ENCODE results near the gene SUMO4.

SUMO4 gene

DNA sequence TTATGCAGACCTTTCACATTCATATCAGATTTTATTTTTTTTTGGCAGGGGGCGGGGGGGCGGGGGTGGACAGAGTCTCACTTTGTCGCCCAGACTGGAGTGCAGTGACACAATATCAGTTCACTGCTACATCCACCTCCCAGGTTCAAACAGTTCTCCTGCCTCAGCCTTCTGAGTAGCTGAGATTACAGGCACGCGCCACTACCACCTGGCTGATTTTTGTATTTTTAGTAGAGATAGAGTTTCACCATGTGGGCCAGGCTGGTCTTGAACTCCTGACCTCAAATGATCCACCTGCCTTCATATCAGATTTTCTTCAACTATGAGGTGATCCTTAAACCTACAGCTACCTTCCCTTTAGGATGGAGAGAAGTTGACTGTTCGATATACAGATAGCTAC is 8.0 kb upstream of the SUMO4 start:
- no peak for DNase-seq

DNA sequence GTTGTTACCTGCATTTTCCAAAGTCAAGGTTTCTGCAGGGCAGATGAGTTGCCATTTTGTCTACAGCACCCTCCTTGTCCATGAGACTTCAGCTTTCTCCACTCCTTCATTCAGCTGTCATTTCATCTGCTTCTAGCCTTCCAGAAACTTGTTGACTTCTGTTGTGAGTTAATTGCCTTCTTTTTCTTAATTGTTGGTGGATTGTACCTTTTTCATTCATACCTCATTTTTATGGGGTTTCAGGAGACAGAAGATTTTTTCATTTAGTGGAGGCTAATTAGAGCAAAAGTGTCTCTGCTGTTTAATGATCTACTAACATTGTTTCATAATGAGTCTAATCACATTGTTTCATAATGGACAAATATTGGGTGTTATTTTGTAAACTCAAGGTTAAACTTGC is 7.5 kb upstream of the SUMO4 start:
- no peak for DNase-seq

DNA sequence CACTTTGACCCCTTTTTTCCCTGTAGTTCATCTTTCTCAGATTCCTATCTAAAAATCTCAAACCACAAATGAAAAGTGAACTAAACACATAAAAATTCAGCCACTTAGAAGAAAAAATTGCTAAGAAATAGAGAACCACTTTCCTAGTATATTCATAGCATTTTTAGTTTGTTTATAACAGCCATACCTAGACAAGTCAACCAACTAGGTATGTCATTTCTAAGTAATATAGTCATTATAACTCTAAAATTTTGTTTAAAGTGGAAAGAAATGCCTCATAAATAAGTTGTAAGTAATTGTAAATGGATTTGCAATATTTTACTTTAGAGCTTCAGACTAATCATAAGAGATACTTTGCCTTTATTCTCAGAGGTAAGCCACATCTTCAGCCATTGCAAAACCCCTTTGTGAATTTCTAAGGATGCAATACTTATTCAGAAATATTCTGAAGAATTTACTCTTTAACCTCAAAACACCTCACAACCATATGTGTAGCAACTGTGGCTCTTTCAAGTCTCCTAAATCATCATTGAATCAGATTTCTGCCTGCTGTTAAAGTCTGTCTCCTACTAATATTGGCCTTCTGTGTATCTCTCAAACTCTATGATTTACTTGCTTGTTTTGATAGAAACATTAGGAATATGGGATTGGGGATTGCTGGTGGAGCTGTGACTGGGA is 6.9 kb upstream of the SUMO4 start:
- DNase-seq: no peak

DNA sequence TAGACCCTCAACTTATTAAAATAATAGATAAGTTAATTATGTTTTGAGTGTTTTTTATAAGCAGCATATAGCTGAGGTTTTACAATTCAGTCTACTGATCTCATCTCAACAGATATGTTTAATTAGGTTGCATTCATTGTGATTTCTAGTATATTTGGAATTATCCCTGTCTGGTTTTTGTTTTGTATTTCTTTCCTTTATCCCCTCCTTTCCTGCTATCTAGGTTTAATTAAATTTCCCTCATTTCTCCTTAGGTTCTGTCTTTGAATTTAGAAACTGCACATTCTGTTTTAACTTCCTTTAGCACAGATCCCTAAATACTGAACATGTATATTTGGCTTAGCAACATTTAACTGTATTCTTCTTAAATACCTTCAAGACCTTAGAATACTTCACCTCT is 4.9 kb upstream of the SUMO4 start:
- DNase-seq: no peak

DNA sequence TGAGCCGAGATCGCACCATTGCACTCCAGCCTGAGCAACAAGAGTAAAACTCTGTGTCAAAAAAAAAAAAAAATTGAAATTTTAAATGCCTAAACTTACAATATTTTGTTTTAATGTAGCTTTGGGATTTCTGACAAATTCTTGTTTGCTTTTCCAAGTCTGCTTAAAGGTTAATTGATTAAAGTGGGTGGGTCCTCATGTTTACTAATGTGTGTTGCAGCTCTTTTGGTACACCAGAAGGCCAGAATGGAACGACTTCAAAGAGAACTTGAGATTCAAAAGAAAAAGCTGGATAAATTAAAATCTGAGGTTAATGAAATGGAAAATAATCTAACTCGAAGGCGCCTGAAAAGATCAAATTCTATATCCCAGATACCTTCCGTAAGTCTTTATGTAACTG is 2.7 kb upstream of the SUMO4 start:
- DNase-seq: no peak

DNA sequence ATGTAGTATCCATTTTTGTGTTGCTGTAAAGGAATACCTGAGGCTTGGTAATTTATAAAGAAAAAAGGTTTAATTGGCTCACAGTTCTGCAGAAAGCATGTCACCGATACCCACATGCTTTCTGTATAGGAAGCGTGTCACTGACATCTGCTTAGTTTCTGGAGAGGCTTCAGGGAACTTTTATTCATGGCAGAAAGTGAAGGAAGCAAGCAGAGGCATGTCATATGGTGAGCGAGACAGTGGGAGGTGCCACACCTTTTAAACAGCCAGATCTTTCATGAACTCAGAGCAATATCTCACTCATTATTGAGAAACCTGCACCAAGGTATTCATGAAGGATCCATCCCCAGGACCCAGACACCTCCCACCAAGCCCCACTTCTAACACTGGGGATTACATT is 3.5 kb downstream of the SUMO4 start:
- no peak for DNase-seq

DNA sequence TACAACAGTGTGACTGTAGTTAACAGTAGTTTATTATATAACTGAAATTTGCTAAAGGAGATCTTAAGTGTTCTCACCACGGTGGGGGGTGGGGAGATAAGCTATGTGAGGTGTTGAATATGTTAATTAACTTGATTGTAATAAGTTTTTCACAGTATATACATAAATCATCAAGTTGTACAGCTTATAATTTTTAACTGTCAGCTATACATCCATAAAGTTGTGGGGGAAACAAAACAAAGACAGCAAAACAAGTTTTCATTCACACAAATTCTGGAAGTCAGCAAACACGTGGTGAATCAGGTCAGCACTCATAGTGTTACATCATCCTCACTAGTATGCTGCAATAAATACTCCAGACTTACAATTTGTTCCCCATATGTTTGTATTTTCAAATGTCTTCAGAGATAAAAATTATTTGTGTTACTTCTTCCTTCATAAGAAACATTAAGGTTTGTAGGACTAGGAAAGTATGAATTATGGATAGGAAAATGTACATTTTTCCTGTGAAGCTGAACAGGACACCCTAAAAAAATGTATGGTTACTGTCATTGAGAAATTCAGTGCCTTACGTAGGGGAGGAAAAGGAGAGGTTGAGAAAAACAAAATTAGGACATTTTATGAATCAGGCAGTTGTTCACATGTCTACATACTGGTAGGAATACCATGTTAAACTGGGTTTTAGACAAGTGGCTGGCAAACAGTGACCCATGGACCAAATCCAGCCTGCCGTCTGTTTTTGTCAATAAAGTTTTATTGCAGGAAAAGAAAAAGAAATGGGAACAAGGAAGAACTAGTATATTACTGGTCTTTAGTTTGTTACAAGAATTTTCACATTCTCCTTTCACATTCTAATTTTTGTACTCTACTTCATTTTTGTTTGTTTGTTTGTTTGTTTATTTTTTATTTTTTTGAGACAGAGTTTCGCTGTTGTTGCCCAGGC is 6.0 kb downstream of the SUMO4 start:
- DNase-seq: no peak

DNA sequence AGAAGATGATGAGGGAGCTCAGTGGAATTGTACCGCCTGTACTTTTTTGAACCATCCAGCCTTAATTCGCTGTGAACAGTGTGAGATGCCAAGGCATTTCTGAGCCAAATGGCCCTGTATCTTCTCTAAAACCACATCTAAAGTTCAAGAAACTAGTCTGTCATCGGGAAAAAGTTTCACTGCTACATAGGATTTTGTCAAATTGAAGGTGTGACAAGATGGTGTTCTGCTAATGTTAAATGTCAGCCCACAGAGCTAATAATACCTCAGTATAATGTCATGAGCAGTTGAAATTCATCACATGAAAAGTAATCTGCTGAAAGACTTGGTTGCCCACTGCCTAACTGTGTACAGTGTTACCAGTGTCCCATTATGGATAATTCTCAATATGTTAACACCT is 9.6 kb downstream of the SUMO4 start:
- no peak for DNase-seq

DNA sequence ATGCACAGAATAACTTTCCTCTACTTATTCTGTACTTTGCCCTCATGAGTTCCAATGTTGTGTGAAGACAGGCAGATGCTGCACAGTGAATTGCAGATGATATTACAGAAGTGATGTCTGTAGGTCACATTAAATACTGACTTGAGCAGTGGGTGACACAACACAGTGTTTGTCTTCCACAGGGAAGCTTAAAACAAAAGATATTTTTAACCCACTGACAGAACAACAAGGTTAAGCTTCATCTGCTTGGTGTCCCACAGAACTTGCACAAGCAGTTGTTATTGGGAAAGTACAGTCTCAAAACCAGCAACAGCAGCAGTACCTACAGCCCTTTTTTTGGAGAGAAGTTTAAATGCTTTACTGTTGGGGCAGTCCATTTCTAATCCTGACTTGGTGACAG is 10.5 kb downstream of the SUMO4 start:
- DNase-seq: no peak

DNA sequence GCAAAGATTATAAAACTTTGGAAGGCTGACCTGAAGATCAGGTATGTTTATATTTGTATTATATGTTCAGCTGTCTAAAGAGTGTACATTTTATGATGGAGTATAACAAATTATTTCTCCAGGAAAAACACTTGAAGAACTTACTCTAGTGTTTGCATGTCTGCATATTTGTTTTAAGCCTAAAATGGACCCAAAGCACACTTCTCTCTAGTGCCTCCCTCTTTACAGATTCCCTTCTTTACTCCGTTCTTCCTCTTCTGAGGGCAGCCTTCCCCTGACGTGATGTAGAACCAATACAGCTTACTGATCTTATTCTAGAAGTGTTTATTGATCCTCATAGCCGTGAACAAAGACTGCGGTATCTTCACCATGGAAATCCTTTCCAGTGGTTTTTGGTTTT is 13.9 kb downstream of the SUMO4 start:
- DNase-seq: no peak

DNA sequence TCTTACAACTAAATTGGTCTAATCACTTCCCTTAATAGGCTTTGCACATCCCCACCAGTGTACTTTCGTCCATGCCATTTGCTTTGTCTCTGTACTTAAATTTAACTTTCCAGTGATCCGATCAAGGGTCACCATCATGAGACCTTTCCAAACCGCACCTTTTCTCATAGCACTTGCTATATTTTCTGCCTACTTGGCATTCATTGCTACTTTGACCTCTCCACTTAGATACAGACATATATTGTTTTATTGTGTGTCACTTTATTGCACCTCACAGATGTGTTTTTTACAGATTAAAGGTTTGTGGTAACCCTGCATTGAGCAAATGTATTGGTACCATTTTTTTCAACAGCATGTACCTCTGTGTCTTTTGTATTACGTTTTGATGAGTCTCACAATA is 14.8 kb downstream of the SUMO4 start:
- no peak for DNase-seq

DNA sequence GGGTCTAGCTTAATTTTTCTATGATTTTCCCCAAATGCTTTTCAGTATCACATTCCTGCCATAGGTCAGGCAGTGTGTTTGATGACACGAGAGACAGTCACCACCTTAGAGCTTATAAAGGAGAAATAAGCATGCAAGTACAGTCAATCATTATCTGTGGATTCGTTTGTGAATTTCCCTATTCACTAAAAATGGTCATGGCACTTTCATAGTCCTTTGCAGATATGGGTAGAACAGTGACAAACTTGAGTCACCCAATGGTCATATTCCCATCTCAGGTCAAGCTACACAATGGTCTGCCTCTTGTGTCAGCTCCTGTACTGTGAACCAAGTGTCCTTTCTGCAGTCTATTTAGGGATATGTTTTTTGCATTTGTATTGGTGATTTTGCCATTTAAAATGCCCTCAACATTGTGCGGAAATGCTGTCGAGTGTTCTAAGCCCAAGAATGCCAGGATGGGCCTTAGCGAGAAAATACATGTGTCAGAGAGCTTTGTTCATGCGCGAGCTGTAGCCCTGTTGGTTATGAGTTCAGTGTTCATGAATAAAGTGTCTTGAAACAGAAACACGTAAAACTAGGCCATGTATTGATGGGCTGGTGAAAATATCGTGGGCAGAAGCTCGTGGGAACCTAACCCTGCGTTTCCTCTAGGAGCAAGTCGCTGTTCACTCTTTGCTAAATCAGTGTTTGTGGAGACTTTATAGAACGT is 19.8 kb downstream of the SUMO4 start:
- DNase-seq: no peak

DNA sequence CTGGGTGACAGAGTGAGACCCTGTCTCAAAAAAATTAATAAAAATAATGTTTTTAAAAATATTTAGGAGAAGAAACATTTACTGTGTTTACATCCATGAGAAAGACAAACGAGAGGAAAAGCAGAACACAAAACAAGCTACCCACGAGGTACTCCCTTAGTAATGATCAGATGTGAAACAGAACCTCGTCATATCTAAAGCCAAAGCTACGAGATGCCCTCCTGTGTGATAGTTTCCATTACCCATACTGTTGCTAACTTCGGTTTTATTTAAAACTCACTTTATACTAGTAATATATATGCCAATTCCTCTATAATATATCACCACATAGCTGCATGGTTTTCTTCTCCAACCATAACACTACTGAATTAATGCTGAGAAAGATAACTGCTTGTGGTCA is 21.1 kb downstream of the SUMO4 start:
- DNase-seq: no peak

DNA sequence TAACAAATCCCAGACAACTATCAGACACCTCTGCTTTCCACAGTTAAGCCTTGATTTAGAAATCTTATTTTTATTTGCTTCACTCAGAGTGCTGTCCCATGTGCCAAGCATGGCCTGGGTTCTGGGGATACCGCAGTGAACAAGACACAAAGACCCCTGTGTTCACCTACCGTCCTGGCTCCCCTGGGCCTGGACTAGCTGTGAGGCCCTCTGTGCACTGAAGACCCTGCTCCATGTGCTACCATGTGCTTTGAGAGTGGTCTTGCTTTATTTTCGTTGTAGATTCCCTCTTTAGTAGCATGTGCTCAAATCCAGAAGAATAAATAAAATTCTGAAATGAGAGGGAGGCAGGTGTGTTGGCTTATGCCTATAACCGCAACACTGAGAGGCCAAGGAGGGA is 22.5 kb downstream of the SUMO4 start:
- no peak for DNase-seq

DNA sequence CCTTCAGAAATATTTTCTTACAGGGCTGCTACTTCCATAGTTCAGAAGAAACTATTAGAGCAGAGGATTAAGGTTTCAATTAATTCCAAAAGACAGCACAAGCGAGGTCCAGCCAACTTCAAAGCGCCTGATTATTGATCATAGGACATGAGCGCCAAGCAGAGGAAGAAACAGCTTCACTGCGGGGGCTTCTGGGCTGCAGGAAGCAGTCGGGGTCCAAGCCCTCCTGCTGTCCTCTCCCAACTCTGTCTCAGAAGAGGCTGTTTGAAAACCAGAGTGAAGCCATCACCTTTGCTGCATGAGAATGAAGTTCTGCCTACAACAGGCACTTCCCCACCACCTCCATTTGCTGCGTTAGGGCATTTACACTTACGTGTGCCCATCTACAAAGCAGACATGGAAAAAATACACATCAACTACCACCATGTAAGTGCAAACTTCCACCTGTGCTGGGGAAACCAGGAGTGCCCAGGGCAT is 23.9 kb downstream of the SUMO4 start:
- no peak for DNase-seq

DNA sequence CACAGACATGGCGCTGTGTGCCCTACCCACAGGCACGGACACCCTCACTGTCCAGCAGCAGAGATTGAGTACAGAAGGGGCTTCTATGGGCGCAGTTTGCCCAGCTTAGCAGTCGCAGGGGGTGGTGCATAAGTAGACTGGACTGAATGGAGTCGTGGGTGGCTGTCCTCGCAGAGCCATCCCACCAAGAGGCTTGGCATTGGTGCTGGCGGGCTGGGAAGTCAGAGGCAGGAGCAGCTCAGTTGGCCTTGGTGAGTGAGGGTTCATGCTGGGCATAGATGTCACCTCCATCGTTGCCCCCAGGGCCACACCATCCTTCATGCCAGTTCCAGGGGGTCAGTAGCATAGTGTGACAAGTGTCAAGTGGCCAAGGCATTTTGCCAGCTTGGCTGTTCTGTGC is 25.2 kb downstream of the SUMO4 start:
- no peak for DNase-seq

DNA sequence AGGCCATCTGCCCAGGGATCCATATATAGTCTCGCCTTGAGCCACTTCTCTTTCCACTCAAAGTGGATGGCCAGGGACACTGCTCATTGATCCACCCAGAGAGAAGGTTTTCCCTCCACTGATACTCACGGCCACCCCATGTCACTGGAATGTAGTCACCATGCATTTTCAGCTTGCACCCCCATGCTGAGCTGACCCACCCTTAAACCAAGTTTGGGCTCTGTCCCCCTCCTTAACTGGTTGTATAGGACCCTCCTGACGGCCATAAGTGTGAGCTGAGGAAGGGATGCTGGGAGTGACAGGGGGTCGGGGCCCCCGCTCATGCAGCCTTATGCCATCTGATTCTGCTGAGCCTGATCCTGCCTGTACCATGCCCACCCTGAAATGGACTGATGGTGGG is 25.7 kb downstream of the SUMO4 start:
- DNase-seq: no peak

DNA sequence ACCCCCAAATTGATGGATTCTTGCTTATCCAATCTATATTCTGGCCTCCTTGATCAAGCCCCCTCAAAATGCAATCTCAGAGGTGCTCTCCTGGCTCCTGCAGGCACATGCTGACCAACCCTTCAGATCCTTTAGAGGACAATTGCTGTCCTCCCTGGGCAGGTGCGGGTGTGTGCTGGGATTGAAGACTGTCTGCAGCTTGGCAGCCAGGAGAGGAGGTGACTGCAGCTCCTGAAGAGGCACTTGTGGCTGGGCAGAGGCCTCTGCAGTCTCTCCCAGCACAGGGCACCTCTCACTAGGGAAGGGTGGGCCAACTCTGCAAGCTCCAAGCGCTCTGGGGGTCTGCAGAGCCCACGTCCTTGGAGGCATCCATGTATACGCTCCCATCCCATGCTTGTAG is 28.5 kb downstream of the SUMO4 start:
- no peak for DNase-seq

DNA sequence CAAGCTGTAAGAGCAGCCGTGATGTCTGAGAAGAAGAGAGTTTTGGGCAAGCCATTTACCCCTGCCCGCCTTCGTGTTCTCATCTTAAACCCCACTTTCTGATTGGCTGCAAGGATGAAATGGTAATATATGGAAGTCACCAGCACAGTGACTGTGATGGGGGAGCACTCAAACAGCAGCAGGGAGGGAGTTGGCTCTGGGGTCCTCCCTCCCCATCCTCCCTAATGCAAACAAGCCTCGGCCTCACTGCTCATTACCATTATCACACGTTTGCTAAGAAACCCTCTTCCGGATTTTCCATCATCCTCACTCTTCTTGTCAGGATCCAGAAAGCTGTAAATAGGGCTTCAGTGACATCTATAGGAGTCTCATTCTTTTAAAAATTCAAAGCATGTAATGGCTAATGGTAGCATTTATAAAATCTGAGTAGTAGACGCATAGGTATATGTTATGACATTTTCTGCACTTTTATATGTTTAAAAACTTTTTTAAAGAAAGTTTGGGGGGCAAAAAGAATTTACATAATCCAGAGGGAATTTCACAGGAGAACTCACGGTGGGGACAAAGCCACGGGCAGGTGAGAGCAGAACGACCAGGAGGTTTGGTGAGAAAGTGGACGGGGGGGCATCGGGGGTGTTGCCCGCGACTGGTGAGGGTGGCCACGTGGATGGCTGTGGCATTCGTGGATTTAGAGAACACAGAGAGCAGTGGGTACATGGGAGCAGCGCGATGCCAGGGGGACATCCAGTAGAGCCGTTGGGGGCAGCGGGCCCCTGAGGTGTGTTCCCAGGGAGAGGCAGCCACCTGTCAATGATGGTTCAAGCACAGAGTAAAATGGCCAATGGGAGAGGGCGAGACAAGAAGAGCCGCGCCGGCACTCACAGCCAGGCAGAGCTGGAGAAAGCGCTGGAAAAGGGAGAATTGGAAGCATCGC is 29.6 kb downstream of the SUMO4 start:
- no peak for DNase-seq

DNA sequence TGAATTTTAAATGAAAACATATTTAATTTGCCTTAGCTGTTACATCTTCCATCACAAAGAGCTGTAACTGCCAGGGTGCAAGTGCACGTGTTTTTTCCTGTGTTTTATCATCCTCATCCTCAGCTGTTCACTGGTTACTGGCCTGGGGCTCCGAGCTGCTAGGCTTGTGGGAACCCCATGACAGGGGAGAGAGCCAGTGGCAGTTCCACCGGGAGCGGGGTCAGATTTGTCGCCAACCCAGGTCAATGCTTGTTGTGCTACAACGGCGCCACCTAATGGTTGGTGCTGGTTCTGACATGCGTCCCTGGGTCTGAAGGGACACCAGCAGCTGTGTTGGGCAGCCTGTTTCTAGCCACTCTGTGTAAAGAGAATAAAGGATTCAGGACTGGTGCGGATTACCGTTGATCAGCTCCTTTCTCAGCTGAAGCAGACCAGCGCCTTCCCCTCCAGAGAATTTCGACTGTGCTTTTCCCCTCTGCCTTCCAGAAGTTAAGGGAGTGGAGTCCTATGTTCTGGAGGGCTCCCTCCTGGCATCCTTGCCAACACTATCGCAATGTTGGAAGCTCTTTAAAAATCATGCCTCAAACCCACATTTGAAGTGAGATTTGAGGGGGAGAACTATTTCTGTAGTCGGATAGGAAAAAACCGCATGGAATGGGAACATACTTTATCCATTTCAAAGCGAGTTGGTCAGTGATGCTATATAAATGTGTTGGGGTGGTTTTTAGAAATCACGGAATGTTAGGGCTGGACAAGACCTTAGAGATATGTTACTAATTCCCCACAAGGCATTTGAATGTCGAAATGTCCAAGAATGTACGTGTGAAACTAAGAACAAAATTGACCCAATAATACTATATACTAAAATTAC is 32.1 kb downstream of the SUMO4 start:
- DNase-seq: peak; percentile 88

DNA sequence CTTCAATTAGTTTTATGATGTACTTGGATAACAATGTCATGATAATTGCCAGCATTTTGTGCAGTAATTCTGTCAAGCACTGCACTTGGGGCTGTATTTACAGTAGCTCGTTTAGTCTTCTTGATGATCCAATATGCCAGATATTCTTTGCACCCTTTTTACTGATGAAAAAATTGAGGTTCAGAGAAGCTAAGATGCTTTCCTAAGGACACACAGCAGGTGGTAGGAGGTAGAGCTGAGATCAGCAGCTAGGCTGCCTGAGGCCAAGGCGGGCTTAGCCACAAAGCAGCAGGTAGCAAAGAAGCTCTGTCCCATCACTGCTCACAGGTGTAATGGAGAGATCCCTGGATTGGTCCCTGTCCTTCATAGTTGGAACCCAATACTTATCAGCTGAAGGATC is 33.3 kb downstream of the SUMO4 start:
- no peak for DNase-seq

DNA sequence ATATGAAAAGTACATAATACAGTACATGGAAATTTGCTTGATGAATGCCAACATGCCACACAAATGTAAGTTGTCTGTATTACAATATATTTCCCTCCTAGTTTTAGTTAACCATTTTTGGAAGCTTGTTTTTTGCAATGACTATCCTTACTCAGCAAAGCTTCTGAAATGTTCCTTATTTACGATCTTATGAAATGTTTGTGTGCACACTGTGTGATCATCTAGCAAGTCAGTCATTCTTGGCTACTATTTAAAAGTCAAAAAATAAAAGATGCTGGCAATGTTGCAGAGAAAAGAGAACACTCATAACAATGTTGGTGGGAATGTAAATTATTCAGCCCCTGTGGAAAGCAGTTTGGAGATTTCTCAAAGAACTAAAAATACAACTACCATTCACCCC is 33.8 kb downstream of the SUMO4 start:
- DNase-seq: no peak

Measured in CD4-positive, alpha-beta T cell treated with Interleukin-12 subunit alpha and Interleukin-12 subunit beta, for 1 hour (primary cell).